HG02938 (cell line): ENCODE results near the gene NFIC.
"Not testable (repeated sequence)": the region's sequence is repeated elsewhere in the genome, so short reads cannot be mapped to it uniquely, and the experiment has no call there.

Experiments
- ATAC-seq: cut with Tn5 transposase; IDR thresholded peaks from one replicate; pipeline ENCODE4 v1.9.1; 2021; ENCODE audit warnings: mild to moderate bottlenecking, moderate library complexity; ENCODE audit not compliant: unreplicated experiment

NFIC gene

DNA sequence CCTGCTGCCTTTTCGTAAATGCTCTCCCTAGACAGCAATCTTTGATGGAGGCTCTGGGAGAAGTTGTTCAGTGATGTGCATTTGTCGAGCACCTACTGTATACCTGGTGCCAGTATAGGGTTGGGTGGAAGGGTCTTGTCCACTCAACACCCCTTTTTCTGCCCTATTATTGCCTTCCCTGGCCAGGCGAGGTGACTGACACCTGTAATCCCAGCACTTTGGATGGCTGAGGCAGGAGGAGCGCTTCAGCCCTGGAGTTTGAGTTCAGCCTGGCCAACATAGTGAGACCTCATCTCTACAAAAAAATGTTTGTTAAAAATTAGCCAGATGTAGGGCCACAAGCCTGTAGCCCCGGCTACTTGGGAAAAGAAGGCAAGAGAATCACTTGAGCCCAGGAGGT lies 49.3 kb downstream of the NFIC start:
- no peak for ATAC-seq

DNA sequence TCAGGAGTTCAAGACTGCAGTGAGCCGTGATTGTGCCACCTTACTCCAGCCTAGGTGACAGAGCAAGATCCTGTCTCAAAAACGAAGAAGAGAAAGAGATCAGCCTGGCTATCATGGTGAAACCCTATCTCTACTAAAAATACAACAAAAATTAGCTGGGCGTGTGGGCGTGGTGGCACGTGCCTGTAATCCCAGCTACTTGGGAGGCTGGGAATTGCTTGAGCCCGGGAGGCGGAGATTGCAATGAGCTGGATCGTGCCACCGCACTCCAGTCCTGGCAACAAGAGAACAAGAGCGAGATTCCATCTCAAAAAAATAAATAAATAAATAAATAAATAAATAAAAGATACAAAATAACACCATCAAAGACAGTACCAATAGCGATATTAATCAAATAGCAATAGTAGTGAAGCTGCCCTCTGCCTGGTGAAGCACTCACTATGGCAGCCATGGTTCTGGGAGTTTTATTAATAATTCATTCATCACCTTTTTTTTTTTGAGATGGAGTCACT lies 53.9 kb downstream of the NFIC start:
- no peak for ATAC-seq

DNA sequence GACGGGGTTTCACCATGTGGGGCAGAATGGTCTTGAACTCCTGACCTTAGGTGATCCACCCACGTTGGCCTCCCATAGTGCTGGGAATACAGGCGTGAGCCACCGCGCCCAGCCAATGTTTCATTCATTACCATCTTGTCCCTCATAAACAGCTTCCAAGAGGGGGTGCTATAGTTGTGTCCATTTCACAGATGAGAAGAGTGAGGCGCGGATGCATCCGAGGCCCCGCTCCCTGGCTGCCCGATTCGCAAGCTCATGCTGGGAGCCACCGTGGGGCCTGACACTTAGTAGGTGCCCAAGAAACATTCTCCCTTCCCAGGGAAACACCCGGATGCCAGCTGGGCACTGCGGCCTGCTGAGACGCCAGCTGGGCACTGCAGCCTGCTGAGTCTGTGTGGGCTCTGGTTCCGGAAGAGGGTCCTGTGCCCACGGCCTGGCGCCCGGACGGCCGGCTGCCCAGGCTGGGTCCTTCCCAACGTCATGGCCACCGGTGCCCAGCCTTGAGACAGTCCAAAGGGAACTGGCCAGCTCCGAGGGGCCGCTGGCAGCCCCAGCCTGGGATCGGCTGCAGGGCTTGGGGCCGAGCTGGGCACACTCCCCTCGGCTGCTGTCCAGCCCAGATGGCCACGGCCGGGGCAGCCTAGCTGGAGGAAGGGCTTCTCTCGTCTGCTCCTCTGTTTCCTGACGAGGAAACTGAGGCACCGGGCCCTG lies 54.7 kb downstream of the NFIC start:
- ATAC-seq = no peak

DNA sequence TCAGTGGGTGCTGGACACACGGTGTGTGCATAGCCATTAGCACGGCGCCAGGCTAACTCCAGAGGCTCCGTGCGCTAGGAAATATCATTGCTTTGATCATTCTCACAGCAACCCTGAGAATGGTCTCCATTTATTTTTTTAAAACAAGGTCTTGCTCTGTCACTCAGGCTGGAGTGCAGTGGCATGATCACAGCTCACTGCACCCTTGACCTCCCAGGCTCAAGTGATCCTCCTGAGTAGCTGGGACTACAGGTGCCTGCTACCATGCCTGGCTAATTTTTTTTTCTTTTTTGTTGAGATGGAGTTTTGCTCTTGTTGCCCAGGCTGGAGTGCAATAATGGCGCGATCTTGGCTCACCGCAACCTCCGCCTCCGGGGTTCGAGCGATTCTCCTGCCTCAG lies 55.3 kb downstream of the NFIC start:
- ATAC-seq = not testable (repeated sequence)

DNA sequence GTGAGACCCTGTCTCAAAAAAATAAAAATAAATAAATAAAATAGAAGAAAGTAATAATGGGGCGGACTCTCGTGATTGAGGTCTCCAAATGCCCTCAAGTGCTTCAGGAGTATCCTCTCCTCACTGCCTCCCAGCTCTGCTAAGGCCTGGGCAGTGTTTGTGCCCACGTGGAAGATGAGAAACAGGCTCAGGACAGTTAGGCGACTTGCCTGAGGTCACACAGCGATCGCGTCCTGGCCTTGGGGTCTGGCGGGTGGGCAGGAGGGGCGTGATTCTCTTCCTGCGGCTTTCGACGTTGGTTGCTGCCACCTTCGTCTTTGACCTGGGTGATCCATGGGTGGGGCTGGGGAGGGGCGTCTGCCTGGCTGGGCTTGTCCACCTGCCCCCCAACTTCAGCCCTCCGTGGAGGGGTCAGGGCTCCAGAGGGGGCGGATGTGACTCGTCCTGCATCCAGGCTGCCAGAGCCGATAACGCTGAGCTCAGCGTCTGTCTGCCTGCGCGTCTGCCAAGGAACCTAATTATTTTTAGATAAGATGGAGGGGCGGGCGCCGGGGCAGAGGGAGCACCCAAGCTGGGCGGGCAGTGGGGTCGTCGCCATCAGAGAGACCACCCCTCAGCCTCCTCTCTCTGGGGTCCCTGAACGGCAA lies 56.9 kb downstream of the NFIC start:
- no peak for ATAC-seq

DNA sequence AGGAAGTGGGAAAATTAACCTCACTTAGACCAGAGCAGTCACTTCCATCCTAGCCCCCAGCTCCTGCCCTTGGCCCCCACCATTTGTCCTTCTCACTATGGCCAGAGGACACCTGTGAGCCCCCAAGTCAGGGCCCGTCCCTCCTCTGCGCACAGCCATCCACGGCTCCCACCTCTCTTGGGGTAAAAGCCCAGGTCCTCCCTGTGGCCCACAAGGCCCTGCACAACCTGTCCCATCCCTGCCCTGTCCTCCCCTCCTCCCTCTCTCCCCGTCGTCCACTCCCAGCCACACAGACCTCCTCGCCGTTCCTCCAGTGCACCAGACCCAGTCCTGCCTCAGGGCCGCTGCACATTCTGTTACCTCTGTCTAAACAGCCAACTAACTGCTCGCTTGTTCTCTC lies 60.0 kb downstream of the NFIC start:
- no peak for ATAC-seq

DNA sequence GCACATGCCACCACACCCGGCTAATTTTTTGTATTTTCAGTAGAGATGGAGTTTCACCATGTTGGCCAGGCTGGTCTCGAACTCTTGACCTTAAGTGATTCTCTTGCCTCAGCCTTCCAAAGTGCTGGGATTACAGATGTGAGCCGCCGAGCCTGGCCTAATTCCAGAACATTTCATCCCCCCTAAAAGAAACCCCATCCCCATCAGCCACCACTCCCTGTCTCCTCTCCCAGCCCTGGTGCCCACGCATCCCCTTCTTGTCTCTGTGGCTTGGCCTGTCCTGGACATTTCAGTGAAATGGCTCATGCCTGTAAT lies 63.9 kb downstream of the NFIC start:
- ATAC-seq = not testable (repeated sequence)

DNA sequence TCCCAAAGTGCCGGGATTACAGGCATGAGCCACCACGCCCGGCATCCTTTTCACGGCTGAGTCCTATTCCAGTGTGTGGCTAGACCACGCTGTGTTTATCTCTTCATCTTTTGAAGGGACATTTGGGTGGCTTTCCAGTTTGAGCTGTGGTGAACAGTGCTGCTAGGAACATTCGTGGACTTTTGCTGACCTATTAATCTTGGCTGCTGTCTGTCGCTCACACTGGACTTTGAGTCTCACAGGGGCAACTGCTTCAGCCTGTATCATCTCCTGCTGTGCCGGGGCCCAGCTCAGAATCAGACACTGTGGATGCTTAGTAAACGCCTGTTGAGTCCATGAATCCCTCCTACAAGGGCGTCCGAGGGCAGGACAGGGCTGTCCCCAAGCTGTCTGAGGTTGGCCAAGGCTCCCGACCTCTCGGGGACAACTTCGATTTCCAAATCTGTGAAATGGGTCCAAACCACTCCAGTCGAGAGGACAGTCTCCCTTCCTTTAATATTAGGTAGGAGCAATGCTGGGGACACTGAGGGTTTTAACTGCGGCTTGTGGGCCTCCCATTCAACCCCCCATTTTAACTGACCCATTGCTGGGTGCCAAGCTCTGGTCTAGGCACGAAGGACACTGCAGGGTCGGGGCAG lies 65.5 kb downstream of the NFIC start:
- ATAC-seq = no peak

DNA sequence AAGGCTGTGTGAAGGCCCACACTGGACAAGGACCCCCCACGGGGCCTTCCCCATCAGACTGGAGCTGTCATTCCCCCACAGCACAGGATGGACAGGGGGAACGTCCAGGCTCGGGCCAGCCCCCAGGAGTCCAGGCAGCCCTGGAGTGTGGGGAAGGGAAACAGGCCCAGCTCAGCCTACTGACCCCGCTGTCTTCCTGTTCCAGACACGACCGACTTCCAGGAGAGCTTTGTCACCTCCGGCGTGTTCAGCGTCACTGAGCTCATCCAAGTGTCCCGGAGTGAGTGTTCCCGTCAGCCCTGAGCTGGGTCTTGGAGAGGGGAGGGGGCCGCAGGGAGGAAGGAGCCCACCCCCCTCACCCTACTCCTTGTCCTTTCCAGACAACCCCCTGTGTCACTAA lies 66.9 kb downstream of the NFIC start:
- no peak for ATAC-seq

DNA sequence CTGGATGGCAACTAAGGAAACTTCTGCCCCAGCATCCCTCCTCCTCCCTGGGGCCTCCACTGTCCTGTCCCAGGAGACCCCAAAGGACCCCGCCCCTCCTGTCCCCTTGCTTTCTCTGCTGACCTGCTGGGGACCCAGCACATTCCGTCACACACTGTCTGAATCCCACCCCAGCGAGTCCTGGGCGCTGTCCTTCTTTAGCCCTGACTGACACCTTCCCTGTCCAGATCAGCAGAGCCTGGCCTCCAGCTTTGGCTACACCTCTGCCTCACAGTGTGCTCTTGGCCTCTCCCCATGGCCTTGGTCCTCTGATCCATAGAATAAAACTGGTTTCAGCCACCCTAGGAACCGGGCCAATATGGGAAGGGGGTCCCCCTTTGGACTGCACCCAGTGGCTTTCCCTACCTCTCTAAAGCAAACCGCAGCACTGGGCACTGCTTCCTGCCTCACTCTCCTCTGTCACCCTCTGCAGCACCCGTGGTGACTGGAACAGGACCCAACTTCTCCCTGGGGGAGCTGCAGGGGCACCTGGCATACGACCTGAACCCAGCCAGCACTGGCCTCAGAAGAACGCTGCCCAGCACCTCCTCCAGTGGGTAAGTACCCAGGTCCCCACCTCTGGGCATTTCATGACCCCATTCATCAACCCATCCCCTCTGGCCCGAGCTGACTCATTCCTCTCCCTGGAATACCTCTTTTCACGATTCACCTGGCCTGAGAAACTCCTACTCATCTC lies 67.6 kb downstream of the NFIC start:
- no peak for ATAC-seq

DNA sequence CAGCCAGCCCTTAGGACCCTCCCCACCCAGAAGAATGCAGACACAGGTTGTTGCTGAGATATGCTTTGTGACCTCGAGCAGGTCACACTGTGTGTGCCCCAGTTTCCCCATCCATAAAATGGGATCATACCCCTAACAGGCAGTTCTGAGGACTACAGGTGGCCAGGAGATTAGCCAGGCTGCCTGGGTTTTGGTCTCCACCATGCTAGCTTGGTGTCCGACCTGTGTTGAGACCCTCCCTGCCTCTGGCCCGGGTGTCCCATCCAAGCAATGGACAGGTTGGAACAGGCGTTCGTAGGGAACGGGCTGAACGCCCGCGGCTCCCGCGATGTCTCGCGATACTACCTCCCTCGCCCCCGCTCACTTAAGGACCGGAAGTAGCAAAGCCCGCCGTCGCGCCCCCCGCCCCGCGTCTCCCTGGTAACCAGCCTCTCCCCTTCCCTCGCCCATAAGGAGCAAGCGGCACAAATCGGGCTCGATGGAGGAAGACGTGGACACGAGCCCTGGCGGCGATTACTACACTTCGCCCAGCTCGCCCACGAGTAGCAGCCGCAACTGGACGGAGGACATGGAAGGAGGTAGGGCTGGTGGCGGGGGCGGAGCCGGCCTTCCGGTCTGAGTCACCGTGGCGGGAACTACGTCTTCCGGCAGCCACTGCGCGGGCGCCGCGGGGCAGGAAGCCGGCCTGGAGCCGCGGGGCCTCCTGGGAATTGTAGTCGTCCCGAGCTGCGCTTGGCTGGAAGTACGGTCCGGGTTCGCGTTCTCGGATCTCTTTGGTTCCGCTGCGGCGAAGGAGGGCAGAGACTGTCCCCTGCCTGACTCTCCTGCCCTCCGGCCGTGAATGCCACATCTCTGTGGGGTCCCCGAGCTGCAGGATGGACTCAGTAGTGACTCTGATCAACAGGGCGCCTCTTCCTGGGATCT lies 68.5 kb downstream of the NFIC start:
- peak; percentile 78 for ATAC-seq

DNA sequence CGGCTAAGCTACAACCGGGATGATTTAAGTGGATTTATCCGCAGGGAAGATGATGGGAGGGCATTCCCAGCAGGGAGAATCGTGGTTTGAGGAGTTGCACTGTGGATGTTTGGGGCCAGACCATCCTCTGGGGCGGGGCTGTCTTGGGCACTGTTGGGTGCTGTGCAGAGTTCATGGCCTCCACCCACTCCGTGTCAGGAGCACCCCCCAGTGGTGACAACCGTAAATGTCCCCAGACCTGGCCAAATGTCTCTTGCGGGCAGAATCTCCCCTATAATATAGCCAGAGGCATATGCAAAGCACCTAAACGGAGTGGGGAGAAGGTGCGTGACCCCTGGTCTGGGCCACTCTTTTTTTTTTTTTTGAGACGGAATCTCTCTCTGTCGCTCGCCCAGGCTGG lies 73.7 kb downstream of the NFIC start:
- no peak for ATAC-seq

DNA sequence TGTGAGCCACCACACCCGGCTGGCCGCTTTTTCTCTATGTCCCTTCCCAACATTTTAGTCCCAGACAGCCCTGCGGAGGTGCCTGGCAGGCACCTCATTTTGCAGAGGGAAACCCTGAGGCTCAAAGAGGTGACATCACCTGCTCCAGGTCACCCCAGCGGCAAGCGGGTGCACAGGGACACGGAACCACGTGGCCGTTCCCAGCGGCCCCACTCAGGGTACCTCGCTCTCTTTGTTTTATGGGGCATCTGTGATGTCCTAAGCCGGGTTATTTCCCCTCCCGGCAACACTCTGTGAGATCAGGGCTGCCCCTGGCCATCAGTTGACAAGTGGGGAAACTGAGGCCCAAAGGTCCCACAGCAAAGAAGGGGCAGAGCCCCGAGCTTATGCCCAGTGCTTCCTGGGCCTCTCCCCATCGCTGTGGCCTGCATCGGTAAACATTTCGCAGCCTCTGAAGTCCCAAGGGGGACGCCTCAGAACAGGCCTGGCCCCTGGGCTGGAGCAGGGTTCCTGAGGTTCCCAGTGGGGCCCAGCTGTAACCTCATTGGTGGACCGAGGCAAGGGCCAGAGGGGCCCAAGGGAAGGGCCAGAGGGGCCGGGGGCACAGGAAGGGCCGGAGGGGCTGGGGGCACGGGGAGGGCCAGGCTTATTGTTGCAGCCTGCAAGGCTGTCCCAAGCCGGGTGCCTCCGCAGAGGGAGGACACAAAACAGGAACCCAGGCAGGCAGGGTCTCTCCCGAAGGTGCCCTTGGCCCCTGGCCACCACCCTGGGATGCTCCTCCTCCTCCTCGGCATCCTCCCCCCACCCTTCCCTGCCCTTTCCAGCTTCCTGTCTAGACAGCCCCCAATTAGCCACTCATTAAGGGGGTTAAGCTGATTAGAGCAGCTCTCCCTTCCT lies 75.0 kb downstream of the NFIC start:
- ATAC-seq = no peak

DNA sequence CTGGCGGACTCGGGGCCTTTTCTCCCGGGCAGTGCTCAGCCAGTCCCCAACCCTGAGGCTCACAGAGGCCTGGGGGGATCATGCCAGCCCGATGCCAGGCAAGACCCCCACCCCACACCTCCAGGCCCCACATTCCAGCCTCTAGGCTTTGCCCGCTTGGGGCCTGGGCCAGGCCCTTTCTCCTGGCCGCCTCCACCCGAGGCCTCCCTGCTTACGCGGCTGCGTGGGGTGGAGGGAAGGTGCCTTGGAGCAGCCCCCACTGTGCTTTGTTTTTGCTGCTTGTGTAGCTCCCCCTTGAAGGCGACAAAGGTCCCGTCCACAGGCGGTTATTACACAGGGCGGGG lies 75.6 kb downstream of the NFIC start:
- ATAC-seq = no peak

DNA sequence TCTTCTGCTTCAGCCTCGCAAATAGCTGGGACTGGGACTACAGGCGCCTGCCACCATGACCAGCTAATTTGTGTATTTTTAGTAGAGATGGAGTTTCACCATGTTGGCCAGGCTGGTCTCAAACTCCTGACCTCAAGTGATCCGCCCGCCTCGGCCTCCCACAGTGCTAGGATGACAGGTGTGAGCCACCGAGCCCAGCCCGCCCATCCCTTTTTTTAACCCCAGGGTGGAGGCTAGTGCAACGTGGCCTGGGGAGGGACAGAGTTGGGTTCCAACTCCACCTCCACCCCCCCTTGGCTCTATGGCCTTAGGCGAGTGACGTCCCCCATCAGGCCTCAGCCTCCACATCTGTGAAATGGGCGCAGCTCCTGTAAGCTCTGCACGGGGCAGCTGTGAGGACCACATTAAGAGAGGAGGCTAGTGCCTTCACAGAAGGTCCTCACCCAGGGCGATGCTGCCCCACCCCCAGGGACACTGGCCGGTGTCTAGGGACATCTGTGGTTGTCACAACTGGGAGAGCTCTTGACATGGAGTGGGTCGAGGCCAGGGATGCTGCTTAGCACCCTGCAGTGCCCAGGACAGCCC lies 76.2 kb downstream of the NFIC start:
- ATAC-seq = no peak

DNA sequence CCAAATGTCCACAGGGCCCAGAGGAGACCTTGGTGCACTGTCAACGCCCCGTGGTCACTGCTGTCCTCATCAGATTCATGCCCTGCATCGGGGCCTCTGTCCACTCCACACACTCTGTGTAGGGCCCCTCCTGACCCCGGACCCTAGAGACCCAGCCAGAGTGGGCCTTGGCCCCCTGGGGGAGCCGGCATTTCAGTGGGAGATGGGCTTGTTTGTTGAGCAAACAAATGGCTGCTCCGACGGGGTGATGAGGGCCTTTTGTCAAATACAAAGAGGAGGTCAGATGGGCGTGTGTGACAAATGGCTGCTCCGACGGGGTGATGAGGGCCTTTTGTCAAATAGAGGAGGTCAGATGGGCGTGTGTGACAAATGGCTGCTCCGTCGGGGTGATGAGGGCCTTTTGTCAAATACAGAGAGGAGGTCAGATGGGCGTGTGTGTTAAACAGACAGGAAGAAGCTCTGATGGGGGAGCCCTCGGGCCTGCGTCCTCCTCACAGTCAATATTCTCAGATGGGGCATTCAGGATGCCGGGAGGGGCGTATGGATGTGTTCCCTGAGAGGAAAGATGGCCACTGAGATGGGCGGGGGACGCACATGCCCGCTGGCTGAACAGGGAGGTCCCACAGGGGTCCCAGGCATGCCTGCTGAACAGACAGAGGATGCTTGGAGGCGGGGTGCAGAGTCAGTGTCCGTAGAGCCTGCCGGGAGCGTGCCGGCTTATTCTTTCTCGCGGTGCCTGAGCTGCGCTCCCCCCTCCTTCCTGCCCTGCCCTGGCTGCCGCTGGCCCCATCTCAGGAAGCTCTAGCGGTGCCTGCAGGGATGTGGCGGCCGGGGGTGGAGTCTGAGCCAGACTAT lies 77.7 kb downstream of the NFIC start:
- ATAC-seq = no peak

DNA sequence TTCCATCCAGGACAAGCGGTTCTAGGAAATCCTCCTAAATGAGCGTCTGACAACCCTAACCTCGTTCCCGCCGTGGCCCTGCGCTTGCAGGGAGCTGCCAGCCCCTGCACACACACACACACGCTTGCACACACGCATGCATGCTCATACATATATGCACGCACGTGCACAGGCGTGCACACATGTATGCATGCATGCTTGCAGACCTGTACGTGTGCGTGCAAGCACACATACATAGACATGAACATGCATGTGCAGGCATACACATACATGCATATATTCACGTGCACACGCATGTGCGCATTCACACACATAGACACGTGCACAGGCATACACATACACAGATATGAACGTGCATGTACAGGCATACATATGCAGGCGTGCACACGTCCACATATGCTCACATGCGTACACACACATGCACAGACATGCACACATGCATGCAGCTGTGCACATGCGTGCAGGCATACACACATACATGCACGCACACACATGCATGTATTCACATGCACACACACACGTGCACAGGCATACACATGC lies 78.4 kb downstream of the NFIC start:
- no peak for ATAC-seq

DNA sequence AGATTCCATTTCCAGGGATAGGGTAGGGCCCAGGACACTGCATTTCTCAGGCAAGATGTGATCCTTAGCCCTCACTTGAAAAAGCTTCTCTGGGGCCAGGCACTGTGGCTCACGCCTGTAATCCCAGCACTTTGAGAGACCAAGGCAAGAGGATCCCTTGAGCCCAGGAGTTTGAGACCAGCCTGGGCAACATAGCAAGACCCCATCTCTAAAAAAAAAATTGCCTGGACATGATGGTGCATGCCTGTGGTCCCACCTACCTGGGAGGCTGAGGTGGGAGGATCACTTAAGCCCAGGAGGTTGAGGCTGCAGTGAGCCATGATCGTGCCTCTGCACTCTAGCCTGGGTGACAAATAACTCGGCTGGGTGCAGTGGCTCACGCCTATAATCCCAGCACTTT lies 80.3 kb downstream of the NFIC start:
- ATAC-seq = not testable (repeated sequence)
